ENCODE measurements around the gene TRMU.

DNA sequence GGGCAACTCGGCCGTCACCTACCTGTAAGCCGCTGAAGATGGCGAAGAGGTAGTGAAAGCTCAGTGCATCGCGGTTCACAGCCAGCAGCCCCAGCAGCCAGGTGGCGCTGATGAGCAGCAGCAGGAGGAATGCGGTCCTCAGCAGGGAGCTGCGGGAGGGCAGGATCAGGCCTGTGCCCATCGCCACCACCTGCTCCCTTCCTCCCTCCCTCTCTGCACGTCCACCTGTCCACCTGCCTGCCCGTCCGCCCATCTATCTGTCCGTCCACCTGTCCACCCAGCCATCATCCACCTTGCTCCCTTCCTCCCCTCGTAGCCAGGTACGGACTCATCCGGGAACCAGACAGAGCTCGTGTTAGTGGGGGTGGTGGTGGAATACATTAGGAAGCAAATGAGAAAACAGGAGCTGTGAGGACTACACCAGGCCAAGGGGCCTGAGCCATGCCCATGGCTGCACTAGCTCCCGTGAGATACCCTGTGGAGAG lies 32.2 kb downstream of the TRMU start:
- TF ChIP-seq SMC3 (IDR thresholded peaks at IDR 0.05; ENCODE audit: low read depth, low read length) (peak; percentile 95), POLR2A (IDR thresholded peaks at IDR 0.05; ENCODE audit: low read depth, low read length) (no peak), CHD1 (IDR thresholded peaks at IDR 0.05; ENCODE audit: low read depth, low read length) (no peak), MAFK (IDR thresholded peaks at IDR 0.05; ENCODE audit: low read depth, low read length) (no peak), RFX5 (IDR thresholded peaks at IDR 0.05; ENCODE audit: low read depth, low read length) (no peak), BHLHE40 (IDR thresholded peaks at IDR 0.05; ENCODE audit: low read depth, low read length) (no peak), RAD21 (IDR thresholded peaks at IDR 0.05; ENCODE audit: low read length) (peak; percentile 77)
- TF ChIP-seq, protein P1, sequence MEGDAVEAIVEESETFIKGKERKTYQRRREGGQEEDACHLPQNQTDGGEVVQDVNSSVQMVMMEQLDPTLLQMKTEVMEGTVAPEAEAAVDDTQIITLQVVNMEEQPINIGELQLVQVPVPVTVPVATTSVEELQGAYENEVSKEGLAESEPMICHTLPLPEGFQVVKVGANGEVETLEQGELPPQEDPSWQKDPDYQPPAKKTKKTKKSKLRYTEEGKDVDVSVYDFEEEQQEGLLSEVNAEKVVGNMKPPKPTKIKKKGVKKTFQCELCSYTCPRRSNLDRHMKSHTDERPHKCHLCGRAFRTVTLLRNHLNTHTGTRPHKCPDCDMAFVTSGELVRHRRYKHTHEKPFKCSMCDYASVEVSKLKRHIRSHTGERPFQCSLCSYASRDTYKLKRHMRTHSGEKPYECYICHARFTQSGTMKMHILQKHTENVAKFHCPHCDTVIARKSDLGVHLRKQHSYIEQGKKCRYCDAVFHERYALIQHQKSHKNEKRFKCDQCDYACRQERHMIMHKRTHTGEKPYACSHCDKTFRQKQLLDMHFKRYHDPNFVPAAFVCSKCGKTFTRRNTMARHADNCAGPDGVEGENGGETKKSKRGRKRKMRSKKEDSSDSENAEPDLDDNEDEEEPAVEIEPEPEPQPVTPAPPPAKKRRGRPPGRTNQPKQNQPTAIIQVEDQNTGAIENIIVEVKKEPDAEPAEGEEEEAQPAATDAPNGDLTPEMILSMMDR (conservative IDR thresholded peaks at IDR 0.05; ENCODE audit: low read depth, low read length), result peak; percentile 87
